T follicular helper cell (primary cell): ENCODE data around the gene ZNF850.

Source experiments
- DNase-seq: peaks from one replicate; pipeline ENCODE4 v3.0.0-alpha.2; 2020; ENCODE audit warnings: low read depth

Gene ZNF850

GRCh38 chr19:36688058-36688457 is 84.5 kb downstream of the ZNF850 start:
- no peak for DNase-seq

DNA sequence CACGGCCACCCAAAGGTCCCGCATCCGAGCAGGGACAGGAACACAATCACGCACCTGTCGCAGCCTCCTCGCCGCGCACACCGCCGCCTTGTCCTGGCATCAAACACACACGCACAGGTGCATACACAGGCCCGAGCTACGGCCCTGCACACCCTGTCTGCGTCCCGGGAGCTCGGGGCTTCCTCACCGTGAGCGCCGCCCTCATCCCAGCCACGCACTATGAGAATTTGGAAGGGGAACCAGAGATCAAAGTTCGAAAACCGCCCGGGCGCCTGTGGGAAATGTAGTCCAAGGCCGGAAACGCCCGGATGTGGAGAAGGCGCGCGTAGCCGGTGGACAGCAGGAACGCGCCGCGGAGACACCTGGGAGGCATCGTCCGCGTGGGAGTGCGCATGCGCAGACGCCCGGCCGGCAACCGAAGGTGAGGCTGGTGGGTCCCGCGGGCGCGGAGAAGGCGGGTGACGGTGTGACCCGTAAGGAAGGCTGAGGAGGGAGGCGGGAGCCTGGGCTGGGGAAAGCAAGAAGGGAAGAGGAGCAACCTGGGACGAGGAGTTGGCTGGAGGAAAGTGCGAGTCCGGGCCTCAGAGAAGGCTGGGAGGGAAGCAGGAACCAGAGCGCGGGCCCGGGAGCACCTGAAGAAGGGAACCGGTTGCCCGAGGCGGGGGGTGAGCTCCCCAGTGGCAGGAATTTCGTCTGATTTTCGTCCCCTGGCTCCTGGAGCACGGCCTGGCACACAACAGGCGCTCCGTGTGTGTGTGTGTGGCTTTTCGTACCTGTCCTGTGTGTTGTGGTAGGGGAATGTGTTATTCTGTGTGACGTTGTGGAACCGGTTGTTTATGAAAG is 85.2 kb downstream of the ZNF850 start, which contains the start of gene ZNF567:
Gene ZNF567, plus strand, starts transcription at position 399 of the 843 bp plus-strand sequence. CDS start 7,256 bp downstream, outside the sequence.
- DNase-seq: peak; percentile 95

- no peak for DNase-seq
Observed at GRCh38 chr19:36686365-36687213, 86.0 kb downstream of the ZNF850 start.

- no peak for DNase-seq
Observed at GRCh38 chr19:36685835-36686234, 86.8 kb downstream of the ZNF850 start.

- no peak for DNase-seq
Observed at GRCh38 chr19:36679455-36679854, 93.2 kb downstream of the ZNF850 start.

DNA sequence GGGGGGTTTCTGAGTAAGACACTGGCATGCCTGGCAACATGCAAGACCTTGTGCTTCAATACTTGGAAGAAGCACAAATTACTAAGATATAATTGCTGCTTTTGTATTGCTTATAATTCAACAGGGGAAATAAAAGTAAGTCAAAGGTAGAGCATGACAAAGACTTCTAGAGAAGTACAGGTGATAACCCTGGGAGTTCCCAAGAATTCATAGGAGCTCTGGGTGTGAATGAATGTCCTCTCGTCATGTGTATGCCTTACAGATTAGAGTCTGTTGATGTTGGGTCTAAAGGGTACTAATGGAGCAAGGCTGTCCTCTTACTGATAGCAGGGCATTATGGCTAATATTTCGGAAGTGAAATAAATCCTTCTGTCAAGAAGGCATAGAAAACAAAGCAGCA is 98.4 kb downstream of the ZNF850 start:
- no peak for DNase-seq

- DNase-seq: no peak
Observed at GRCh38 chr19:36672368-36672767, 100.2 kb downstream of the ZNF850 start.

- no peak for DNase-seq
Observed at GRCh38 chr19:36668646-36669045, 104.0 kb downstream of the ZNF850 start.

DNA sequence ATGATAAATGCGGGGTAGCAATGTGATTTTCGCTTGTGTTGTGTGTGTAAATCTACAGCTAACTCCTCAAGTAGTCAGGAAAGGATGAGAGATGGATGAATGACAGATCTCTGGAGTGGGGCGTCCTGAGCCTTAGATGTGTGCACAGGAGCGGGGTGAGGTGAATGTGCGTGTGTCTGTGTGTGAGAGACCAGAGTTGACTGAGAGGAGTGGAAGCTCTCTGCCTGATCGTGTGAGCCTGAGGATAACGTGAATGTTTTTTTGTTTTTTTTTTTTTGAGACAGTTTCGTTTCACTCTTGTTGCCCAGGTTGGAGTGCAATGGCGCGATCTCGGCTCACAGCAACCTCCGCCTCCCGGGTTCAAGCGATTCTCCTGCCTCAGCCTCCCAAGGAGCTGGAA is 106.8 kb downstream of the ZNF850 start:
- DNase-seq: no peak
